Skin of body (tissue), 2 donors: Measurements from ENCODE around the gene DTX1. TPM values are rescaled to one million over a fixed set of nuclear protein-coding genes. Genes with fewer than 3 reads are reported as not detected.
"Not testable (repeated sequence)": the region's sequence is repeated elsewhere in the genome, so short reads cannot be mapped to it uniquely, and the experiment has no call there.

ENCODE experiments used
- DNase-seq: peaks from one replicate; lab custom pipeline; 2025; lab: John Stamatoyannopoulos, UW
- total RNA-seq: library from RNA; depleted of rRNA; stranded (reverse); fragments of >200 nt; gene quantifications from one replicate; pipeline ENCODE4 v1.2.3, GENCODE V29; 2014

The DTX1 gene
- total RNA-seq, 1 donor from 2014 or later, result 9.0 TPM

DNA sequence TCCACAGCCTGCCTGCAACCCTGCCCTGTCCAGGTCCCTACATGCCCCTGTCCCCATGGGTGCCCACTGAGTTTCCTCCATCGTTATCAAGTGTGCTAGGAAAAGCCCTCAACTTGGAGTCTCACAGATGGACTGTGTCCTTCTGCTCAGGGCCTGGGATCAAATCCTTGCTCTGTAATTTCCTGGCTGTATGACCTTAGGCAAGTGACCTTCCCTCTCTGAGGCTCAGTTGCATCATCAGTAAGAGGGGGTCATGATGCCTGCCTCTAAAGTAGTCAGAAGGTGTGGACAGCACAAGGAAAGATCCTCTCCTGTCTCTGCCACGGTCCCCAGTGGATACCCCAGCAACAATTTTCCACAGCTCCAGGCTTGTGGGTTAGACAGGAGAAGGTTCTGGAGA lies 56.9 kb downstream of the DTX1 start:
- DNase-seq, result no peak

DNA sequence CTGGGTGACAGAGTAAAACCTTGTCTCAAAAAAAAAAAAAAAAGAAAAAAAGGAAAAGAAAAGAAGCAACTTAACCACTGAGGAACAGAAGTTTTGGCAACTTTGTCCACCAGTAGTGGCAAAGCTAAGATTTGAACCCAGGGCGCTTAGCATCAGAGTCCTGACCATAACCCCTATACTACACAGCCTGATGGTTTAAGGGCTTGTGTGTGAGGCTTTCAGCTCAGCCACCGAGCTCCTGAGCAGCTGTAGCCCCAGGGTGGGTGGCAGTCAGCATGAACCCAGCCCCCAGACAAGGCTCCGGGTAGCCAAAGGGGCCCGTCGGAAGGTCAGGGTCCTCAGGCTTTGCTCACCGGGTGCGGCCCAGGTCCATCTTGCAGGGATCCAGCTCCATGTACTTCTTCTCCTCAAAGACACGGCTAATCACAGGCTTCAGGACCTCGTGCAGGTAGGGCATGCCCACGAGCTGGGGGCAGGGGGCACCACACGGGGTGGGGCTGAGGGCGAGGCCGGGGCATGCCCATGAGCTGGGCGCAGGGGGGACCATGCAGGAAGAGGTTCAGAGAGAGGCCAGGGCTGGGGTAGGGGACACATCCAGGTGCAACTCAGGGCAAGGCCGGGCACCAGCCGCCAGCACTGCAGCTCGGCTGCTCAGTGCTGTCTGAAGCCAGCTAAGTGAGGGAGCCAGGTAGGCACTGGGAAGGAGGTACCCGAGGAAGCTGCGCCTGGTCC lies 58.1 kb downstream of the DTX1 start:
- DNase-seq, result no peak

DNA sequence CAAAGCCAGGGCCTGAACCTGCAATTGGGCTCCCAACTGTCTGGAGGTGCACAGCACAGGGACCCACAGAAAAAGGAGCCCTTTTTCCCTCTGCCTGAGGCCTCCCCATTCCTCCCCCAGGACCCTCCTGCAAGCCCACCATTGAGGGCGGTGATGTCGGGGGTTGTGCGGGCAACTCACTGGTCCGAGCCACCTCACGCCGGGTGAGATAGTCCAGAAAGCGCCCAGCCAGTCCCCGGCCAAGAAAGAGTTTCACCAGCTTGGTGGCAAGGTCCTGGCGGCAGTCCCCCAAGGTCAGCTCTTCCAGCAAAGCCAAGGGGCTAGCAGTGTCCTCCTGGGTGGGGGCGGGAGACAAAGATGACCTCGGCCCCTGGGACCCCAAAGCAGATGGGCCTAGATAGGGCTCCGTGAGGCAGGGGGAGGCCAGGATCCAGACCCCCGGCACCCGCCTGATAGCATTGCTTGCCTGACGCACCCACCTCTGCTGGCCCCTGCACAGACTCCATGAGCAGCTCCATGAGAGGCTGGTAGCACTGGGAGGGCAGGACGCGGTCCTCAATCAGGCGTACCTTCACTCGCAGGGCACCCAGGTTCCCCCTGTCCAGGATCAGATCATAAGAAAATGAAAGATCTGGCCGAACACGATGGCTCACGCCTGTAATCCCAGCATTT lies 59.1 kb downstream of the DTX1 start:
- no peak for DNase-seq

DNA sequence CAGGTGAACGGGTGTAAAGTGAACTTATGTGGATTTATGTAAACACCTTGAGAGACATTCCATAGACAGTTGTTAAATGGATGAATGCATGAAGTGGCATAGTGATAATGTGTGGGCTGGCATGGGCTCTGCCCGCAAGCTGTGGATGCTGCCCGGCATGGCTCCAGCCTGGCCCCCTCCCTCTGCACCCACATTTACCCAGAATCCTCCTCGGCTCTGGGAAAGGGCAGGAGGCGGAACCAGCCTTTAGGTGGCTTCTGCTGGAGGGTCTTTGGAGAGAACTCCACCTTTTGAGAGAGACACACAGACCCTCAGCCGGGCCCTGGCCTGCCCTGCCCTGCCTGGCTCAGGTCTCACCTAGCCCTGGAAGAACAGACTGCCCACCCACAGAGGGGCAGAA lies 60.3 kb downstream of the DTX1 start:
- no peak for DNase-seq

DNA sequence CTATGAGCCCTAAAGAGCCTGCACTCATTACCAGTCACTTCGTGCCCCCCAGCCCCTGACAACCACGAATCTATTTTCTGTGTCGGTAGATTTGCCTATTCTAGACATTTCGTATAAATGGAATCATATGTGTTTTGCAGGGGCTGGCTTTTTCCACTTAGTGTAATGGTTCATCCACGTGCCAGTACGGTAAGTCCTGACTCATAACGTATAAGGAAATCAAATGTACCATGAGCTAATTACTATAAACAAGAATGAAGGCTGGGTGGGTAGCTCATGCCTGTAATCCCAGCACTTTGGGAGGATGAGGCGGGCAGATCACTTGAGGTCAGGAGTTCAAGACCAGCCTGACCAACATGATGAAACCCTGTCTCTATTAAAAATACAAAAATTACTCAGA lies 61.2 kb downstream of the DTX1 start:
- not testable (repeated sequence) for DNase-seq

DNA sequence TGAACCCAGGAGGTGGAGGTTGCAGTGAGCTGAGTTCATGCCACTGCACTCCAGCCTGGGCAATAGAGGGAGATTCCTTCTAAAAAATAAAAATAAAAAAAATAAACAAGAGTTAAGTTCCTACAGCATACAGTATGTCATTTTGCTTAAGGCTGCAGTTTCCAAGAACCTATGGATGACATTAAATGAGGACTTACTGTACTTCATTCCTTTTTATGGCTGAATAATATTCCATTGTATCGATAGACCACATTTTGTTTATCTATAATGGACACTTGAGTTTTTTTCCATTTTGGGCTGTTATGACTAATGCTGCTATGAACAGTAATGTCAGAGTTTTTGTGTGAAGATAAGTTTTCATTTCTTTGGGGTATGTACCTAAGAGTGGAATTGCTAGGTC lies 61.6 kb downstream of the DTX1 start:
- no peak for DNase-seq

DNA sequence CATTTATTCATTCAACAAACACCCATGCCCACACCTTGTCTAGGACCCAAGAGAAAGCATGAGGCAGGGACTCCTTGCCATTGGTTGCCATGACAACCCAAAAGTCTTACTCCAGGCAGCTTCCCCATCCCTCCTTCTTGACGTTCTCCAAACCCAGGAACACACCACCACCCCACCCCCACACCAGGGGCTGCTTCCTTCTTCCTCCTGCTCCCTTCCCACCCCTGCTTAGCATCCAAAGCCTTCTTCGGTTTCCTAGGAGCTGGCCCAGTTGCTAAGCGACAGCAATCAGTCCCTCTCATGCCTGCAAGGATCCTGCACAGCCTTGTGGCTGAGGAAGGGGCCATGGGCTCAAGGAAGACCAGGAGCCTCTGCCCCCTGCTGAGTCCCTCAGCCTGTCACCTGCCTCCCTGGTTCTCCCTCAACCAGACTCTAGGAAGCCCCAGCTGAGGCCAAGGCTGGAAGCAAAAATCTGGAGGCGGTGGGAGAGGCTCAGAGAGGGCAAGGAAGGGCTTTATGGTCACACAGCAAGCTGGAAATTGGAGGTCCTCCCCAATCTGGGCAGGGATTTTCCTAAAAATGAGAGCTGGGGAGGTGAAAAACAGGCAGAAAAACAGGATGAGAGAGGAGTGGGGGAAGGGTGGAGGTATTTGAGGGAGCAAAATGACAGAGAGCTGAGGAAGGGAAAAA lies 63.6 kb downstream of the DTX1 start:
- DNase-seq, result no peak

DNA sequence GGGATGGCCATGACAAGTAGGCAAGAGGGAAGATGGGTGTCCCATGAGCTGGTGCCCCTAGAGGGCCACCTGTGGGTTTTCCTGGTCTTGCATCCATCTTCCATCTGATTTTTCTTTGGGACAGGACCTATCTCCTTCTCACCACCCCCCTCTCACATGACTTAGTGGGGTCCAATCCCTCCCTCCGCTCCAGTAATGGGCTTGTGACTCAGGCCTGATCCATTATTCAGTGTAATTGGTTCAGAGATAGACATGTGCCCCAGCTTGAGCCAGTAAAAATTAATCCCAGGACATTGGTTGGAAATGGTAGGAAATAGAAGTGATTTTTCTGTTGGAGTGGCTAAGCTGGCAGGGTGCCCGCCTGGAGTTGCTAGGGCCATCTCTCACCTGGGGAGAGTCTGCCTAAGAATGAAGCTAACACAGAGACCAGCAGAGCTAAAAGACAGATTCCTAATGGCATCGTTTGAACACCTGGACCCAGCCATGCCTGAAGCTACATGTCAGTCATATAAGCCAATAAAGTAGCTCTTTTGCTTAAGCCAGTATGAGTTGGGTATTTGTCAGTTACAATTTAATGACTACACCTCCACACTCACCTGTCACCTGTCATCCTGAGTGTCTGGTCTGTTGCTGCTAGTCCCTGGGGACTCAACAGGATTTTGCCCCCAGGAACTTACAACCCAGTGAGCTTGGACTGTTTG lies 64.3 kb downstream of the DTX1 start:
- no peak for DNase-seq

DNA sequence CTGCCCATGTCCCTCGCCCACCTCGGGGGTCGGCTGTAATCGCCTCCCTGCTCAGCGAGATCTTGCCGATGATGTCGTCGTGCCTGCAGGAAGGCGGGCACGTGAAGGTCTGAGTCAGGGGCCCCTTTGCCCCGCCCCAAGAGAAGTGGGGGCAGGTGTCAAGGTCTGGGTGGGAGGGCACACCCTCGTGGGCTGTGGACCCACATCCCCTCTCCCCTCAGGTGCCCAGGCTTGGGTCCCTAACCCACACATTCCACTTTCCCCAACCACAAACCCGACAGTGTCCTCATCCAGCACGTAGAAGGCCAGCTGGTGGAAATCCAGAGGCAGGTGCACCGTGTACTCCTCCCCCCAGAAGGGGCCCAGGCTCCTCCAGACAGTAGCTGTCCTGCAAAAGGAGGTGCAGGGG lies 71.3 kb downstream of the DTX1 start:
- no peak for DNase-seq

DNA sequence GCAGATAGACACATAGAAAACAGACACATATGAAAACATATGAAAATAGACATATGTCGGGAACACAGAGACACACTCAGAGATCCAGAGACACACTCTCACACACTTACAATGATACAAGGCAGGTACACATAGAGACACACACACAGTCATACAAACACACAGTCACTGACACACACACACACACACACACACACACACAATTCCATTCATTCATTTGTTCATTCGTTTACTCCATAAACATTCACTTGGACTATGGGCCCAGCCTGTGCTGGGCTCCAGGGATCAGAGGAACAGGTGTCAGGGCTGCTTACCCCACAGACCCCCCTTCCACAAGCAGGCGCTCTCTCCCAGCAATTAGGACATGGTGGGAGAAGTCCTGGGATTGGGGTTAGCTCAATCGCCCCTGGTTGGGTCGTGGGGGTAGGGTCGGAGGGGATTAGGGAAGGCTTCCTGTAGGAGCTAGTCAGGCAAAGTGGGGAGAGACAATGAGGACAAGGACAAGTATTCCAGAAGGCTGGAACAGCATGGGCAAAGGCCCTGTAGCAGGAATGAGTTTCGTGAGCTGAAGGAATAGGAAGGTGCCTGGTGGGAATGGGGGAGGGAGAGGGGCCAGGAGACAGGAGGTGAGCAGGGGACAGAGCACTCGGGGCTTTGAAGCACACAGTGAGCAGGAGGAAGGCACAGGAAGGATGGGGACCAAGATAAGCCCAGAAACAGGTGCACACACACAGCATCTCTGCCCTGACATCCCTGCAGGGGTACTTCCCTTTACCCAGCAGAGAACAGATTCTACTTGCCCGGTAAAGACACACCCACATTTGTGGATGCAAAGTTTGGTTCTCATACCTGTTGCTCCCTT lies 72.5 kb downstream of the DTX1 start:
- DNase-seq, result no peak

DNA sequence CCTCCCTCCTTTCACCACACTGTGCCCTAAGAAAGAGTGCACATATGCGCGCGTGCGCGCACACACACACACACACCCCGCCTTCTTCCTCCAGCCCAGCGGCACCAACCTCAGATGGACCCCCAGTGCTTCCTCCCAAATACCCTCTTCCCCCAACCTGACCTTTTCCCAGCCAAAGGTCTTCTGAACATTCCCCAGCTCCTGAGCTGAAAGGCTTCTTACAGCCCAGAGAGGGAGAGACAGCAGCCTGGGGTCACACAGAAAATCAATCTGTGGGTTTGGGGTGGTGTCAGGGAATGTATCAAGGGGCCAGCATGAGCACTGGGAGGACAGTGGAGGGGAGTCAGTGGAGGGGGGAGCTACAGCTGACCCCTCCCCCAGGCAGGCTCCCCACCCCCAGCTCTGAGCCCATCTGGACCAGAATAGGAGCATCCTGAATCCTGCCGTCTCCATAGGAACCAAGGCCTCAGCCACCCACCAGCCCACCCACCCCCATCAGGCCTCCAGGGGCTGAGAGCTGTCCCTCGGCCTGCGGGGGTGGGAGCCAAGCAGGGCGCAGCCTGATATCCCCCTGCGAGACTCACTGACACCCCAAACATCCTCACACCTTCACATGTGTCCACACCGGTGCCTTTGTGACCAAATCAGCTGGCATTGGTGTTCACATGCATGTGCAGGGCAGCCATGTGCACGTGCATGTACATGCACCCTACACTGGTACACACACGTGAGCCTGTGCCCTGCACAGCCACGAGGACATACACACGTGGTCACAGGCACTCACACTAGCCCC lies 73.3 kb downstream of the DTX1 start:
- no peak for DNase-seq

DNA sequence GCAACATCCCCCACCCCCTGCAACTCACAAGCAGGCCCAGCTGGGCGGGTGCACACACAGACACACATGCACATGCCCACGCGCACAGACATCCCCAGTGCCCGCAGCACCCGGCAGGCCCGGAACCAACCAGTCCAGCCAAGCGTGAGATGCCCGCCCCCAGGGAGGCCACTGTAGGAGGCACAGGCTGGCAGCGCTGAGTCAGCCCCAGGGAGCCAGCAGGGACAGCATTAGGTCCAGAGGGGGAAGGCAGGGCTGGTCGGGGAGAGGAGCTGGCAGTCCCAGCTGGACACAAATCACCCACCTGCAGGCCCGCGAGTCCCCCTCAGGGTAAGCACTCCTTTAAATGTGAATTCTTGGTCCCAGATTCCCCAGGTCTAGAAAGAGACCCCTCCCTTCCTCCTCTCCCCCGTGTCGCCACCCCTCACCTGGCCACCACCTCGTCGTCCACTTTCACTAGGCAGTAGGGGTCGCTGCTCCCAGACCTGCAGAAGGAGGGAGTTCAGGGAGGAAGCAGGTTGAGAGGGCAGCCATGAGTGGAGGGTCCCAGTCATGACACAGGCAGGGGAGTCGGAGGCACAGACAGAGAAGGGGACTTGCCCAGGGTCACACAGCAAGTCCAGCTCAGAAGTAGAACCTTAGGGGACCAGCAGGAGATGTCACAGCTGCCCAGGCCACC lies 74.1 kb downstream of the DTX1 start:
- no peak for DNase-seq

DNA sequence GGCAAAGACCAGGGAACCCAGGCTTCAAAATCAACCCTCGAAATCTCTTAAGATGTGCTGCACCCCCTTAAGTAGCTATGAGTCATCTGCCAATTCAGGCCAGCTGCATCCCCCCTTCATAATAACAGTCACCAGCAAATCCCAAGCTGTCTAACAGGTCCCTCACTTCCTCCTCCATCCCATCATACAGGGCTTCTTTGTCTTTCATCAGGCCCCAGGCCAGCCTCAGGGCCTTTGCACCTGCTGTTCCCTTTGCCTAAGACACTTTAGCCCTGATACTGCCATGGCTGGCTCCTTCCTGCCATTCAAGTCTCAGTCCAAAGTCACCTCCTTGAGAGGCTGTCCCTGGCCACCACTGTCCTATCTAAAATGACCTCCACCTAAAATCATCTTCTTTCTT lies 75.0 kb downstream of the DTX1 start:
- DNase-seq, result no peak

DNA sequence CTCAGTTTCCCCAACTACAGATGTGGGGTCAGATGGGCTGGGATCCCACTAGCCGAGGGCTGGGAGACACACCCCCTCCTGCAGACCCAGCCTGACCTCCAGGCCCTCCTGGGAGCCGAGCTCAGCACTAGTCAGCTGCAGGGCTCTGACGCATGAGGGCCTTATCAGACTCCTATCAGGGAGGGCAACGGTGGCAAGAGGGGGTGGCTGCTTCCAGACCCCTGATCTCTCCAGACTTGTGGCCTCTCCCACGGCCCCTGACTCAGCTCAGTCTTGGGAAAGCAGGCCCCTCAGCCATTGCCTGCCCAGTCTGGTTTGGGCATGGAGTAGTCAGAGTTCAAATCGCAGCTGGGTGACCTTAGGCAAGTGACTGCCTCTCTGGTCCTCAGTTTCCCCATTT lies 76.5 kb downstream of the DTX1 start:
- no peak for DNase-seq

DNA sequence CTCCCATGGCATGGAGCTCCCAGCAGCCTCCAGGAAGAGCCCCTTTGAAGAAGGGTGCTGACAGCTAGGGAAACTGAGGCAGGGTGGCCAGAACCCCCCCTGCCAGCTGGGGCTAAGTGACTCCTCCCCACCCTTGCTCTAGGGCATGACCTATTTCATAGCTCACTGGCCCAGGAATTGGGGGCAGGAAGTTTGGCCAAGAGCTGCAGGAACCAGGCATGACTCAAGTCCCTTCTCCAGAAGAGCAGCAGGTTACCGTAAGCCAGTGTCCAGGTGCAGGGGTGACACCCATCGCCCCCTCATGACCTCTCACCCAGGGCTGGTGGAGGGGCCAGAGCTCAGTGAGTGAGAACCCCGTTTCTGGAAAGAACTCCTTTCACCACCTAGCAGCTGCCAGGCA lies 77.1 kb downstream of the DTX1 start:
- DNase-seq, result no peak

DNA sequence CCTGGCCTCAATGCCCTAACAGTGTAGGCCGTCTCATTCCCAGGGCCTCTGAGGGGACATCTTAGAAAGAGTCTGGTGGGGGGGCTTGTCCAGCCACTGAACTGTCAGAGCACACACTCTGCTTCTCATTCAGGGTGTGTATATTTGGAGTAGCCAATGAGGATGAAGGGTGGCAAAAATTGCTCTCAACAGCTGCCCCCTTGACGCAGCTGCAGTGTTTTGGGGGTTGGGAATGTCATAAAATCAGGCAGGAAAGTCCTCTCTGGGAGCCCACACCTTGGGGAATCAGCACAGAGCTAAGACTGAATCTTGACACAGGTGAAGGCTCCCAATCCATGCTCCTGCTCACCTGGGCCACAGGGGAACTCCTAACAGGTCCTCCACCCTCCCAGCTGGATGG lies 77.5 kb downstream of the DTX1 start:
- no peak for DNase-seq

DNA sequence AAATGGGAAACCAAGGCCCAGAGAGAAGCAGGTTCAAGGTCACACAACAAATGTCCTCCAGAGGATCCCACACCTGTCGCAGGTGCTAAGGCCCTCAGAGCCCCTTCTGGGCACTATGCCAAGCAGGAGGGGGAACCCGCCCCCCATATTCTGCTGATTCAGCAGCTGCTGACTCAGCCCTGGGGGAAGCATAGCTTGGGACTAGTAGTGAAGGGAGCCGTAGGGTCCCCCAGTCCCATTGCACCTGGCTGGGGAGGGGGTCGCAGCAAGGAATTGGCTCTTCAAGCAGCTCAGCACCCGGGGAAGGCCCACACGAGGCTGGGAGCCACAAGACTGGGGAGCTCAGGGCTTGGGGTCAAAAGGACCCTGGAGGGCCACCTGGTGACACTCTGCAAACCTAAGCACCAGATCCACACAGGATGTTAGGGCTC lies 78.0 kb downstream of the DTX1 start:
- no peak for DNase-seq

DNA sequence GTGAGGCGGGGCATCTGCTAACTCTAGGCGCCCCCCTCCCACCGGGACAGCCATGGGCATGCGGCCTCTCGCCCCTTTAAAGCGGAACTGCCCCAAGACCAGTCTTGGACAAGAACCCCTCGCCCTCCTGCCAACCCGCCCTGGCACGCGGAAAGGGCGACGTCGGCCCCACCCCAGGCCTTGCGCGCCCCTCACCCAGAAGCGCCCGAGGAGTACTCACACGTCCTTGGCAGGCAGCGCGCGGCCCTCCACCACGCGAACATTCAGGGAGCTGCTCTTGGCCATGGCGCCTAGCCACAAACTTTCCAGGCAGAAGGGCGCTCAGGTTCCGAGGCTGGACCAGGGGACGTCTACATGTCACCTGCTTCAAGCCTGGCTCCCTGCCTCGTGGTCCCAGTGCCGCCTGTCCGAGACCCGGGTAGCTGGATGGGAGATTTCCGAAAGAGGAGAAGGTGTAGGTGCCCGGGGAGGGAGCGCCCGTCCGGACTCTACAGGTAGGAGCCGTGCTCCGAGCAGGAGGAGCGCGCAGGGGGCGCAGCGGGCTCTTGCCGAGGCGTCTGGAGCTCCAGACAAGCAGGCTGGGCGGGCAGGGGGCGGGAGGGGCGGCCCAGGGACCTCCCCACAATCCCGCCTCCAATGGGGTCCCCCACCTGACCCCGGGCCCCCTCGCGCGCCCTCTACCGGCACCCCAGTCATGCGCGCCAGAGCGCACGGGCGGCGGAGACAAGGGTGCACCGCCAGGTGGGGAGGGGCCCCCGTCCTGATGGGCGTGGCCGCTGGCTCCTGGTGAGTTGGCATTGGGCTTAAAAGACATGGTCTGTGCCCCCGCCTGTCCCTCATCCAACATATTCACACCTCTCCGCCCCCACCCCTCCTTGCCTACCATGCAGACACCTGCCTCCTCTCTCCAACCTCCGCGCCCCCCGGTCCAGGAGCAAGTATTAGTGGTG lies 78.9 kb downstream of the DTX1 start, which contains the start of gene RASAL1:
RASAL1 (minus strand) TSS at position 584 of the 950 bp plus-strand sequence; CDS start at position 285, 299 bp downstream.
- DNase-seq, result no peak
